Calu3 (cell line): Measurements from ENCODE around the gene CENPH. TPM values are rescaled to one million over a fixed set of nuclear protein-coding genes. Genes with fewer than 3 reads are reported as not detected.
"Not testable (repeated sequence)": the region's sequence is repeated elsewhere in the genome, so short reads cannot be mapped to it uniquely, and the experiment has no call there.

Experiments
- BruUV-seq: library from RNA; stranded (reverse); fragments of 400-500 nt; replicated peaks from 2 replicates; lab custom pipeline; 2021; lab: Mats Ljungman, UMichigan
- CTCF ChIA-PET: fragments of 300-600 bp; sonication (Branson Sonifier 250); formaldehyde crosslinking; loops from one replicate; lab custom pipeline; 2022; ENCODE audit warnings: antibody characterized with exemption; lab: Charles Lee
- DNase-seq: peaks from one replicate; pipeline ENCODE4 v3.0.0; 2022
- H3K27ac Mint-ChIP-seq: one replicate; pipeline ENCODE4 v1.8.0; 2022; ENCODE audit warnings: mixed read lengths; ENCODE audit not compliant: unreplicated experiment
- H3K27me3 Mint-ChIP-seq: one replicate; pipeline ENCODE4 v1.8.0; 2022; ENCODE audit warnings: mixed read lengths; ENCODE audit not compliant: unreplicated experiment
- H3K36me3 Mint-ChIP-seq: one replicate; pipeline ENCODE4 v1.8.0; 2022; ENCODE audit warnings: mild to moderate bottlenecking, moderate library complexity, mixed read lengths; ENCODE audit not compliant: insufficient read depth, unreplicated experiment
- H3K4me1 Mint-ChIP-seq: one replicate; pipeline ENCODE4 v1.8.0; 2022; ENCODE audit warnings: mild to moderate bottlenecking, low read depth, mixed read lengths; ENCODE audit not compliant: unreplicated experiment
- H3K4me3 Mint-ChIP-seq: one replicate; pipeline ENCODE4 v1.8.0; 2022; ENCODE audit warnings: mild to moderate bottlenecking, low read depth, moderate library complexity, mixed read lengths; ENCODE audit not compliant: unreplicated experiment
- H3K9me3 Mint-ChIP-seq: one replicate; pipeline ENCODE4 v1.8.0; 2022; ENCODE audit warnings: low read depth, mixed read lengths; ENCODE audit not compliant: unreplicated experiment
- intact Hi-C: fragments of 100-400 bp; cut with micrococcal nuclease; formaldehyde crosslinking; loops from one replicate; pipeline ENCODE4 v1.10.0; 2022; ENCODE audit not compliant: unreplicated experiment
- total RNA-seq: library from RNA; stranded (reverse); gene quantifications from 2 replicates; pipeline ENCODE4 v1.2.3, GENCODE V29; 2022
- TF ChIP-seq, protein P1 (sequence below): fragments of 200-600 bp; IDR thresholded peaks from one replicate; pipeline ENCODE4 v1.8.0; 2022; ENCODE audit warnings: antibody characterized with exemption; ENCODE audit not compliant: unreplicated experiment

Gene CENPH
- total RNA-seq, 1 experiment from 2014 or later = 17.0 TPM

DNA sequence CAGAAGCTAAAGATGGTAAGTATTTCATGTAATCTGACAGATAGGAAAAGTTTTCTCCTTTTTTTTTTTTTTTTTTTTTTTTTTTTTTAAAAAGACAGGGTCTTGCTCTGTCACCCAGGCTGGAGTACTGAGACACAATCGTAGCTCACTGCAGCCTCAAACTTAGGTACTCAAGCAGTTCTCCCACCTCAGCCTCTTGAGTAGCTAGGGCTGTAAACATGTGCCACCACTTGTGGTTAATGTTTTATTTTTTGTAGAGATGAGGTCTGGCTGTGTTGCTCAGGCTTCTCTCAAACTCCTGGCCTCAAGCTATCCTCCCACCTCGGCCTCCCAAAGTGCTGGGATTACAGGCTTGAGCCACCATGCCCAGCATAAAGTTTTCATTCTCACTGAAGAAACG is 63.1 kb downstream of the CENPH start:
- H3K9me3 Mint-ChIP-seq = no peaks in the 10 kb centered on the region
- TF ChIP-seq, protein P1, sequence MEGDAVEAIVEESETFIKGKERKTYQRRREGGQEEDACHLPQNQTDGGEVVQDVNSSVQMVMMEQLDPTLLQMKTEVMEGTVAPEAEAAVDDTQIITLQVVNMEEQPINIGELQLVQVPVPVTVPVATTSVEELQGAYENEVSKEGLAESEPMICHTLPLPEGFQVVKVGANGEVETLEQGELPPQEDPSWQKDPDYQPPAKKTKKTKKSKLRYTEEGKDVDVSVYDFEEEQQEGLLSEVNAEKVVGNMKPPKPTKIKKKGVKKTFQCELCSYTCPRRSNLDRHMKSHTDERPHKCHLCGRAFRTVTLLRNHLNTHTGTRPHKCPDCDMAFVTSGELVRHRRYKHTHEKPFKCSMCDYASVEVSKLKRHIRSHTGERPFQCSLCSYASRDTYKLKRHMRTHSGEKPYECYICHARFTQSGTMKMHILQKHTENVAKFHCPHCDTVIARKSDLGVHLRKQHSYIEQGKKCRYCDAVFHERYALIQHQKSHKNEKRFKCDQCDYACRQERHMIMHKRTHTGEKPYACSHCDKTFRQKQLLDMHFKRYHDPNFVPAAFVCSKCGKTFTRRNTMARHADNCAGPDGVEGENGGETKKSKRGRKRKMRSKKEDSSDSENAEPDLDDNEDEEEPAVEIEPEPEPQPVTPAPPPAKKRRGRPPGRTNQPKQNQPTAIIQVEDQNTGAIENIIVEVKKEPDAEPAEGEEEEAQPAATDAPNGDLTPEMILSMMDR = no peak
- no TSS peak for BruUV-seq
- intact Hi-C loops = no loop called here
- DNase-seq = no peak
- H3K36me3 Mint-ChIP-seq = peaks cover 6% of the 10 kb centered on the region
- H3K4me3 Mint-ChIP-seq = no peak overlapping the region
- CTCF ChIA-PET = interaction anchor here (0.7 kb wide), 1 partner anchor 901 kb away, joined by 8 read pairs; no protein-coding TSS in a partner anchor
- H3K27me3 Mint-ChIP-seq = no peaks in the 10 kb centered on the region
- H3K27ac Mint-ChIP-seq = no peak overlapping the region
- no peaks in the 10 kb centered on the region for H3K4me1 Mint-ChIP-seq

- H3K4me1 Mint-ChIP-seq, DNase-seq, H3K4me3 Mint-ChIP-seq, H3K27ac Mint-ChIP-seq, CTCF ChIA-PET, BruUV-seq, H3K27me3 Mint-ChIP-seq, intact Hi-C loops, H3K9me3 Mint-ChIP-seq: not testable (repeated sequence)
- H3K36me3 Mint-ChIP-seq = peaks cover 17% of the 10 kb centered on the region
Measured at GRCh38 chr5:69255940-69256339, 66.6 kb downstream of the CENPH start.

GRCh38 chr5:69257577-69257976 is 68.2 kb downstream of the CENPH start:
- intact Hi-C loops = no loop called here

More at GRCh38 chr5:69257577-69257976, 68.2 kb downstream of the CENPH start:
- DNase-seq = no peak
- CTCF ChIA-PET = no interaction called here
- no peak overlapping the region for H3K4me3 Mint-ChIP-seq
- no peaks in the 10 kb centered on the region for H3K9me3 Mint-ChIP-seq
- BruUV-seq = no TSS peak
- TF ChIP-seq, protein P1 = no peak
- H3K36me3 Mint-ChIP-seq = peaks cover 32% of the 10 kb centered on the region
- H3K27me3 Mint-ChIP-seq = no peaks in the 10 kb centered on the region
- H3K27ac Mint-ChIP-seq = no peak overlapping the region
- no peaks in the 10 kb centered on the region for H3K4me1 Mint-ChIP-seq

Other genes with a start within 250 kb of the CENPH start
- 45.9 and 51.0 TPM in 2 replicates for gene SLC30A5, start 95.6 kb upstream of the CENPH start, total RNA-seq
- gene CCNB1, start 22.4 kb upstream of the CENPH start, total RNA-seq = 162 and 192 TPM in 2 replicates
- 31.8 and 38.5 TPM in 2 replicates for gene CDK7, start 45.3 kb downstream of the CENPH start, total RNA-seq
- 12.4 and 13.4 TPM in 2 replicates for gene CCDC125, start 143.2 kb downstream of the CENPH start, total RNA-seq
- 32.9 and 33.6 TPM in 2 replicates for gene AK6, start 179.9 kb downstream of the CENPH start, total RNA-seq
- gene TAF9, start 179.9 kb downstream of the CENPH start, total RNA-seq = 65.8 and 74.2 TPM in 2 replicates
- gene RAD17, start 180.2 kb downstream of the CENPH start, total RNA-seq = 16.9 and 17.7 TPM in 2 replicates
- 40.9 and 46.0 TPM in 2 replicates for gene MARVELD2, start 225.5 kb downstream of the CENPH start, total RNA-seq